CD4-positive, alpha-beta T cell treated with Interferon alpha-2 for 1 hour (primary cell): ENCODE measurements around the gene PPIF.

Experiments
- DNase-seq, 2 donors: peaks; one replicate each; pipeline ENCODE4 v3.0.0-alpha.2; 2020 to 2022

The PPIF gene

DNA sequence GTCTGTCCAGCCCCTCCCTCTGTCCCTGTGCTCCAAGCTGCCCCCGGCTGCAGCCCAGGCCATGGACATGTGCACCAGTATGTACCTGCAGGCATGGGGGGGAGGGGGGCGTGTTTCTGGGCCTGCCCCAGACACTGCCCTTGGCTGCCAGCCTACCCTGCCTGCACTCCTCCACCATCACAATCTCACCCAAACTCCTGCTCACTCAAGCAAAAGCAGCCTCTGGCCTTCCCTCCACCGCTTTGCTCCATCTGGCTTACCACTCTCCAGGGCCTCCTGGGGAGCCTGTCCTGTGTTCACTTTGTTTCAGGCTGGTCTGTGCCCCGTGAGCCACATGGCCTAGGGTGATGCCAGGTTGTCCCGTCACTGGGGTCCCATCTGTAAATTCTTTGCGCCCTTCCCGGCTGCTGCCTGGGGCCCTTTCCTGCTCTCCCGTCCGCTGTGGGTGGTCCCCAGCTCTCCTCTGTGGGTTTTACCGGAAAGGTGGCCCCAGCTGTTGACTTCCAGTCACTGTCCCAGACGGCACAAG lies 33.3 kb upstream of the PPIF start:
- no peak for DNase-seq

DNA sequence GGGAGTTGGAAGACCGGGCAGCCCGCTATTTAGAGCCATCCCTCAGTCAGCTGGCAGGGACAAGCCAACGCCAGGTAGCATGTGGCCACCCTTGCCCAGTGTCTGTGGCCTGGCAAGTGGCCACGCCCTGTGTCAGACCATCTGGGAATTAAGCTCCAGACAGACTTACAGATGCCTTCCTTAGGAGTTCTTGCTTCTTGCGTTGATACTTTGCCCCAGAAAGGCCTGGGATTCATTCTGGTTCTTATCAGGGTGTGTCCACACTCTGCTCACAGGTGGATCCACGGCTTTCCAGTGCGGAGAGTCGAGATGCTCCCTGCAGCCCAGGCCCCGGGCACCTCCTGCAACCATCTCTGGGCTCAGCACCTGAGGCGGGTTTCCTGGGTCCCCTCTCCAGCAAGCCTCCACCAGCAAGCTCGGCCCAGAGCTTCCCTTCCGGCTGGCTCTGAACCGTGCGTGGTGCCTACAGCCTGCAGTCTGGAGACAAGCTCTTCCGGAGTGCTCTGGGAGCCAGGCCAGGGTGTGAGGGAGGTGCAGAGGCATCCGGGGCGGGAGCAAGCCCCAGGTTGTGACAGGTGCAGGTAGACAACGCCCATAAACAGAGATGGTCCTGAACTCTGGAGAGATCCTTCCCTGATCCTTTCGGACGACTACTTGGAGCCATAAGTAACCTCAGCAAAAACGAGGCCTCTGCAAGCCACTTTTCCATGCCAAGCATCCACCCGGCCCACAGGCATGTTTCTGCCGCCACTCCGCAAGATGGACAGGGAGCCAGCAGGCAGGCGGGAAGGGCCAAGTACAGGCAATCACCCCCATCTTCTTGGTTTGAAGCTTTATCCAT lies 32.3 kb upstream of the PPIF start:
- no peak for DNase-seq

DNA sequence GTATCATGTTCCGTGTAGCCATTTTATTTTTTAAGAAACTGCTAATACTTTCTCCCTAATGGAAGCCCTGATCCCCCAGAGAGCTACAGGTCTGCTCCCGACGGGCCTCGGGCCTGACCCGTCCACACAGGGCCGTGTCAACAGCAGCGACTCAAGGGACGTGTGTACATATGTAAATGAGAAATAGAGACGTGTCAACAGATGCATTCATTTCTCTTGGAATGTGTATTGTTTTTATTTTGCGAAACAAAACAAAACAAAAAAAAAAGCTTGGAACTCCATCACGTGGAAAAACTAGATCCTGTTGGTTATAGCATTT lies 31.7 kb upstream of the PPIF start:
- DNase-seq: no peak

DNA sequence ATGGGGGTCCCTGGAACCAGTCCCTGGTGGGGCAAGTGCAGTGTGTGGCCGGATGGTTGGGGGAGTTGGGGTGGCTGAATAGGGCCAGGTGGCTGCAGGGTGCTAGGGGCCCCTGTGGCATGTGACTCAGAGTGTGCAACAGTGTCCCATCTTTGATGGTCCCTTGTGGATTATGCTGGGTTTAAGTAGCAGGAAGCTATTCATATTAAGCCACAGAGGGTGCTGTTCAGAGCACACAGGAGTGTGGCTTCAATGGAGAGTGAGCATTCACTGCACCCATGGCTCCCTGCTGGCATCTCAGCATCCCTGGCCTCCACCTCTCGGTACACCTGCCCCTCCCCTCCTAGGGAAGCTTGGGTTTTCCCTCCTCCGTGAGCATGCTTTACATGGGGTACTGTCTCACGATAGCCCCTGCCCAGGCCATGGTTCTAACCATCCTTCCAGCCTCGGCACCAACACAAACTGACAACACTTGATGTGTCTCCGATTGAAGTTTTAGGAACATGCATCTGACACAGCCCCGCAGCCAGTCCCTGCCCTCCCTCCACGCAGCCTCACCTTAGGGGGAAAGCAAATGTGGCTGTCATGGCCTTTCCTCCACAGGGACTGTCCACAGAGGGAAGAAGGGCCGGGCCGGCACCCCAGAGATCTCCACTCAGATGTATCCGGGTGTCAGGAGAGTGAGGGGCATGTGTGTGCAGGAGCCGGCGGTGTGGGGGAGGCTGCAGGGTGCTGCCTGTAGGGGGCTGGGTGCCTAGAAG lies 30.4 kb upstream of the PPIF start:
- DNase-seq: peak in 1 of 2 donors; percentile 20

DNA sequence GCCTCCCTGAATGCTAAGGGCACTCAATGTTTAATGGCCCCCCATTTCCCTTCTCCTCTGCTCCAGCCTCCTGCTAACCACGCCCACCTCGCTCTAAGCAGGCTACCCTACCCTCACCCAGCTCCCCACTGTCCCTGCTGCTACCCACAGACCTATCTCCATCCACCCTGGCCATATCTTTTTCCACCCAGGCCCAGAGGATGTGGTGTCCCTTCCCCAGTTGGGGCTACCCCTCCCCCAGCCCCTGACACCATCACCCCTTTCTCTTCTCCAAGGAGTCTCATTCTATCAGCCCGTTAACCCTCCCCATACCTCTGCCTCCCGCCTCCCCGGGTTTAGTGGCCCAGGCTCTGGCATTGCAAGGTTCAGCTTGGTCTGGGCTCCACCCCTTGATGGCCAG lies 28.9 kb upstream of the PPIF start:
- DNase-seq: no peak

DNA sequence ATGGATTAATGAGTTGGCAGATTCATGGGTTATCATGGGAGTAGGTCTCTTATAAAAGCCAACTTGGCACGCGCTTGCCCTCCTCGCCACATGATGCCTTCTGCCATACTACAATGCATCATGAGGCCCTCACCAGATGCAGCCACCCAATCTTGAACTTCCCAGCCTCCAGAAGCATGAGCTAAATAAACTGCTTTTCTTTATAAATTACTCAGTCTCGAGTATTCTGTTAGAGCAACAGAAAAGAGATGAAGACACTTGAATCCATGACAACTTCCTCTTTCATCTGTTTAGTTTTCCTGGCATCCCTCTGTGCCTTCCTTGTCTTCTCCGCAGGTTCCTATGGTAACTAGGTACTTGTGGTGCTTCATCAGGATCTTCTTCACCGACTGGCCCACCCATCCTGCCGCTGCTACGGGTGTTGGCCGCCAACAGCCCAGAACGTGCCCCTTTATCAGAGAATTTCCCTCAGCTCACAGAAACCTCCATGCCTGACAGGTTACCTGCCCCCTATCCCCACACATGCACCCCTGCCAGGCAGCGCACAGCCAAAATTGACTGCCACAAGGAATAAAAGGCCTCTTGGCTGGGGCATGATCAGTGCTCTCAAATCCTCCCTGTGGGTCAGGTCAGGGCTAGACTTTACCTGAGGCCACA lies 28.0 kb upstream of the PPIF start:
- no peak for DNase-seq

DNA sequence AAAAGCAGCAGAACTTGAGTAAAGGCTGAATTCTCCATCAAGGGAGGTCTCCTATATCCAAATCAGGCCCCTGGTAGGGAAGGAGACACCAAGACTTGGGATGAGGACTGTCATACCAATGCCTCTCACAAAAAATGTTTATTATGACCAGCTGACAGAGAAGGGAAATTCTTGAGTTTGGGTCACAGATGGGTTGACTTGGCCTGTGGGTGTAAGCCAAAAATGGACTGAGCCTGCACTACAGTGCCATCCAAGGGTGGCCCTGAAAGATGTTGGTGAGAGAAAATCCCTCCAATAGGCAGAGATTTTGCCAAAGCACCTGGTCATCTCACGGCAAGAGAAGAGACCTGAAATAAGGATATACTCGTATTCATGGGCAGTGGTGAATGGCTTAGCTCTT lies 27.0 kb upstream of the PPIF start:
- no peak for DNase-seq

DNA sequence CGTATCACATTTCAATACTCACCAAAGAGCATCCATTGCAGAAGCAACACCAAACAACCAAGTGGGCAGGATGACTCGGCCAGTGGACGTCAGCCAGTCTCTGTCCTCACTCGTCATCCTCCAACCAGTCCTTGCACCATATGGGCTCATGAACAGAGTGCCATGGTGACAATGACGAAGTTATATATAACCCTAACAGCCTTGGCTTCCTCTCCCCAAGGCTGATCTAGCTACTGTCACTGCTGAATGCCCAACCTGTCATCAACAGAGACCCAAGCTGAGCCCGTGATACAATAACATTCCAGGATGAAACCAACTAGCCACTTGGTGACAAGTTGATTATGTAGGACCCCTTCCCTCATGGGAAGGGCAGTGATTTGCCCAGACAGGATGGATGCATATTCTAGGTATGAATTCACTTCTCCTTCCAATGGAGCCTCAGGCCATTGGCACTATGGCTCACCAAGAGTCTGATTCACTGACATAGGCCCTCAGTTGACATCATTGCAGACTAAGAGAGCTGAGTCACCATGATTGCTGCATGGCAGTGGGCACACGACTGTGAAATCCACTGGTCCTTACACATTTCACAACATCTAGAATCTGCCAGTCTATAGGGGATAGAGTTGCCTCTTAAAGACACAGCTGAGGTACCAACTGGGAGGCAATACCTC lies 26.3 kb upstream of the PPIF start:
- DNase-seq: peak in 1 of 2 donors; percentile 67

DNA sequence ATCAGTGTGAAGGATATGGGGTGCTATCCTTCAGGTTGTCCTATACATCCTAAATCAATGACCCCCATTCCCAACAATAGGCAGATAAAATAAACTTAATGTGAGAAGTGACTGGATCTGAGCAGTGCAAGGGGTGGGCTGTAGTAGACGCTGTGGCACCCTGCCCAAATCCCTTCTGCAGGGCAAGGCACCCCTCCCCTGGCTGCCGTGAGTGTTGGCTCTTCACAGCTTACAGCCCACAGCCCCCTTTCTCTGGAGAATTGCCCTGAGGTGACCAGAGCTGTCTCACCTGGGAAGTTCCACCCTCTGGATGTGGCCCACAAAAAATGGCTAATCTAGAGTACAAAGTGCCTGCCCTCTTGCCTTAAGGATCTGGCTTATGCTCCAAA lies 25.8 kb upstream of the PPIF start:
- no peak for DNase-seq

DNA sequence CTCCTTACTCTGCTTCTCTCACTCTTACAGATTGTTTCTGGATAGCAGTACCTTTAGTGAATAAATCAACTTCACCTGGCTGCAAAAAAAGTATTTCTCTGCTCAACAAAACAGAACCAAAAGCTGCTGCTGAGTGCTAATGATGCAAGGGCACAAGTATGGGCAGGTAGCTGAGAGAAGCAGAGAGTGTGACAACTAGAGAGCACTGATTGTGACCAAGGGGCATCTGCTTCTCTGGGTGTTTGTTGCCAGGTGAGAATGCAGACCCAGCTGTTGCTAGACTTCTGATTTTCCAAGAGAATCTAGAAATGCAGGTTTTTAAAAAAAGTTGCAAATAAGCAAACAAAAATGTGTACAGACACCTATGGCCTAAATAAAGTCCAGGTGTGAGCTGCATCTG lies 25.3 kb upstream of the PPIF start:
- no peak for DNase-seq

DNA sequence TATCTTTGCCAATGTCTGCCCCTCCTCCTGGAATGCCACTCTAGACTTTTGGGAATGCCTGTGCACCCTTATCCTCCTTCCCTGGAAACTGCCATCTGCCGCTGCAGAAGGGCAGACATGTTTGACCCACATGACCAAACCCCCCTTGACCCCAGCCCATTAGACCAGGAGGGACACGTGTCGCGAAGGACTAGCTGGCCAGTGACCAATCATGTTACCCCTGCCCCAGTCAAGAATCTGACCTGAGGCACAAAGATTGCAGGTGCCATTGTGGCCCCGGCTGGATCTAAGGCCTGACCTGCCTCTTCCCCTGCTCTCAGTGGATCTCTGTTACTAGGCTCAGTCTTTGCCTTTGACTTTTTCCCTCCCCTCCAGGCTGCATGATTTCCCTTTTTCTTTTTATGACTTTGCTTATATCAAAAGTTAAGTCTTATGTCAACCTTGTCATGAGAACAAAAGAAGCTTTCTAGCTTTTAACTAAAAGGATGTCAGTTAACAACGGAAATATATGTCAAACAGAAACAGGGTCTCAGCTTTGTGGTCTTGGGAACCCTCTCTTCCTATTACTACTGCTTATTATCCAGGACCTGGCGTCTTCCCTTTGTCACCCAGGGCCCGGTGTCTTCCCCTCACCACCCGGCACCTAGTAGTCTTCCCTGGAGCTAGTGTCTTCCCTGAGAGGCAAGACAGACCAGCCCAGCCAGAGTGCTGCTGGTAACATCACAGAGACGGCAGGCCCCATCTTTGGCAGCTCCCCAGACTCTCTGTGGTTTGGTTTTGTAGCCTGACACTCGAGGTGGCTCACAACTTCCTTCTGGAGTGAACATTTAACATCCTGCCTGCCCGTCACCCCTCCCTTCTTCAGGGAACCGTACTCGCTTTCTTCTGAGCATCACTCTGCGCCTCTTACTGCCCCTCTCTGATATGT lies 24.4 kb upstream of the PPIF start:
- DNase-seq: peak; percentile 75 to 81

DNA sequence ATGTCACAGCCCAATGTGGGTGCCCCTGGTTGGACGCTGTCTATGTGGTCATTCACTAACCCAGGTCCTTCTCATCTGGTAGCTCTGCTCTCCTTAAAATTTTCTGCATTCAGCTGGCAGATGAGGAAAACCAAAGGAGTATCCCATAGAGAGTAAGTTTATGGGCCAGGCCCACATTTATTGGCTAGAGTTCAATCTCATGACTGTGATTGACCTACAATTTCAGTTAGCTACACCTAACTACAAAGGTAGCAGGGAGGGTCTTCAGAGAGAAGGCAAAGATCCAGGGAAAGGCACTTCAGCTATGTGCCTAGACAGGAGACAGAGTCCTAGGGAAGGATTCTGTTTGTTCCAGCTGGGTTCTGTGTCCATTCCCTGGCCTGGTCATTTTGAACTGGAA lies 23.7 kb upstream of the PPIF start:
- no peak for DNase-seq

DNA sequence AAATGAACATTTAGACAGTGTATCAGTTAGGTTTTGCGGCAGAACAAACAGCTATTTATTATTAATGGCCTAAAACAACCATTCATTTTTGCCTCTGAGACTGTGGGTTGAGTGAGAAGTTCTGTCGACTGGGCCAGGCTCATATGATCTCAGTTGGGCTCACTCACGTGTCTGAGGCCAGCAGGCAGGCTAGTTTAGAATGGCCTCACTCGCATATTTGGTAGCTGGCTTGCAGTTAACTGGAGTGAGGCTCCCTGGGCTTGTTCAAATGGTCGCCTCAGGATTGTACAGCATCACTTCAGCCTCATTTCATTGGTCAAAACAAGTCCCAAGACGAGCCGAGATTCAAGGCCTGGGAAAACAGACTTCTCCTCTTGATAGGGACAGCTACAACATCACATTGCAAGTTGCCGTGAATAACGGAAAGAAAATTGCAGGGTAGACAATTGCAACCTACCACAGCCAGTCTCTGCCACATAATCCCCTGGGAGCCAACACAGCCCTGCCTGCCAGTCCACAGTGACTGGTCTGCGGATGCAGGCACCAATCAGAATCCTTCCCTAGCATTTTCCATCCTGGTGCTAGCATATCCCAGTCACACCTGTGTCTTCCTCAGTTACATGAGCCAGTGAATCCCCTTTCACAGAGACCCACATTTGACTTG lies 23.1 kb upstream of the PPIF start:
- DNase-seq: no peak

DNA sequence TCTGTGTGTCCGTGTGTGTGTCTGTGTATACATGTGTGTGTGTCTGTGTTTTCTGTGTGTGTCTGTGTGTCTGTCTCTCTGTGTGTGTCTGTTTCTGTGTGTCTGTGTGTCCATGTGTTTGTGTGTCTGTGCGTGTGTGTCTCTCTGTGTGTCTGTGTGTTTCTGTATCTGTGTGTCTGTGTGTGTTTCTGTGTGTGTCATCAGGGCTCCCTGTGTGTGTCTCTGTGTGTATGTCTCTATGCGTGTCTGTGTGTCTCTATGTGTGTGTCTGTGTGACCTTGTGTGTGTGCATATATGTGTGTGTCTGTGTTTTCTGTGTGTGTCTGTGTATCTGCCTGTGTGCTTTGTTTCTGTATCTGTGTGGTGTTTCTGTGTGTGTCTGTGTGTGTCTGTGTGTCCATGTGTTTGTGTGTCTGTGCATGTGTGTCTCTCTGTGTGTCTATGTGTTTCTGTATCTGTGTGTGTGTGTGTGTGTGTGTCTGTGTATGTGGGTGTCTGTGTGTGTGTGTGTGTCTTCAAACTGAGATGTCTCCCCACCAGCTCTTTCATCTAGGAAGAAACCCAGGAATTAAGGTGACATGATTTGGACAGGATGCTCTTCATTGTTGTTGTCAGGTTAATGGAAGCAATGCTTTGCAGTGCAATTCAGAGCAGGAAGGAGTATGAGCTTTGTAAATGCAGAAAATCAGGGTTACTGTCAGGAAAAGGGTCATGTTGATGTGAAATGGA lies 20.7 kb upstream of the PPIF start:
- DNase-seq: no peak

DNA sequence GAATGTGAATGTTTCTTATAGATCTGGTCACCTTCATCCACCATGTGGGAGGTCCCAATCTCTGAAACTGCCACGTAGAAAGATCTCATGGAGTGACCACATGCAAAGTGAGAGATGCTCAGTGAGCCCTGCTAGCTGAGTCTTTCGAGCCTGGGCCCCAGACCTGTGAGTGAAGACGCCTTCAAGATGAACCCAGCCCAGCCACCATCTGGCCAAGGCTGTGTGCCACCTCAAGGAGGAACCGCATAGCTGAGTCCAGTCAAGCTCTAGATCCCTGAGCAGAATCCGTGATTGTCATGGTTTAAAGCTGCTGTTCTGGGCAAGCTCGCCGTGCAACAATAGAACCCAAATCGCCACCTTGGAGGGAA lies 20.2 kb upstream of the PPIF start:
- DNase-seq: no peak

DNA sequence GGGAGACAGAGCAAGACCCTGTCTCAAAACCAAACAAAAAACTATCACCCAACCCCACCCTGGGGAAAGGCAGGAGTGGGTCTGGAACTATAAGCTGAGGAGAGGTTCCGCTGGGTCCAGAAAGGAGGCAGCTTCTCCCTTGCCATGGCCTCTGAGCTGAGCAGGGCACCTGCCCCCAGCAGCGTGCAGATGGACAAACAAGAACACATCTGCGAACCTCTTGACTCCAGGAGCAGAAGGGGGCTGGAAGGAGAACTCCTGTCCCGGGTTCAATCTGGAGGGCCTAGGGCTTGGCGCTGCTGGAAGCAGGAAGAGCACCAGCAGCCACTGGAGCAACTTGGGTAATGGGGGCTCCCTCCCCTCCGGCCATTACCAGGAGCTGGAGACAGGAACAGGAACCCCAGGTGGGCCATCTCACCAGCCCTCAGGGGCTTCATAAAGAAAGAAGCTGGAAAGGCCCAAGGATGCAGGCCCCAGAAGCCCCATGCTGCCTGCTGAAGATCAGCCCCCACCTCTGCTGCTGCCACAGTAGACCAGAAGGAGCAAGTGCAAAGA lies 19.0 kb upstream of the PPIF start:
- no peak for DNase-seq

DNA sequence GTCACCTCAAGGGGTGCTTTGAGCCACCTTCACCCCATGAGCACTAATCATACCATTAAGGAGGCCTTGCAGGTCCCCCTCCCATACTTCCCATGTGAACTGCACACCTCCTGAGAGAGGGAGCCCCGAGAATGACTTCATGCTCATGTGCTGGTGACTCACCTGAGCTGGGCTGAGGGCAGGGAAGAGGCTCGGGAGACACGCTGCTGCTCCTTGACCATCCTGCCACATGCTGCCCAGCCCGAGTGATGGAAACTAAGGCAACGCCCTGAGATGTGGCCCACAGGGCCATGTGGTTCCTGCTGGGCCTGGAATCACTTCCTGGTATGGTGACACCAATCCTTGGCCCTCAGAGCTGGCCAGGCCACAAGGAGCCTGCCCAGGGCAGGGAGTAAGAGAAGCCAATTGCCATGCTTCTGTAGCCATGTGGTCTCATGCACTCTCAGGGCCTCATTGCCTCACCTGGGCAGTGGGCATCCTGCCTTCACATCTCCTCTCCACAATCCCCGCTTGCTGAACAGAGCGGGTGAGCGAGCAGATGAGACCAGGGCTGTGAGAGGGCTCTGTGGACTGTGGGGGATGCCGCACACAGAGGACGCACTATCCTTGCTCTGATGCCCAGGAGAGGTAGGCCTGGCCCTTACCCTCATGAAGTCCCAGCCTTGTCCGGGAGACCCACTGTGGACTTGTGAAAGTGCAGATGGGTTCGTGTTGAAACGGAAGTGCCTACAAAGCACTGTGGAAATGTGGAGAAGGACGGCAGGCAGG lies 18.3 kb upstream of the PPIF start:
- no peak for DNase-seq

DNA sequence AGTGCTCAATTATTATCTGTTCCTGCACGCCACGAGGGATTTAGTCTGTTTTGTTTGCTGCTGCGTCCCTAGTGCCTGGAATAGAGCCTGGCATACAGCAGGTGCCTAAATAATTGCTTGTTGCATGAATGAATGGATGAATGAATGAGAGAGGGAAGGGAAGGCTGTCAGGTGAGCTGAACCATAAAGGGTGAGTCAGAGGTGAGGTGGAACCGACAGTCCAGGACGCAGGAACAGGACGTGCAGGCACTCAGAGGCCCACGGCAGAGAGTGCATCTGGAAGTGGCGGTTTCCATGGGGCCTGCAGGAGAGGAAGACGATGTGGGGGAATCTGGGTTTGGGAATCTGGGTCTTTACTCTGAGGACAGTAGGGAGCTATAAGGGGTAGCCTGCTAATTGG lies 17.7 kb upstream of the PPIF start:
- DNase-seq: no peak

DNA sequence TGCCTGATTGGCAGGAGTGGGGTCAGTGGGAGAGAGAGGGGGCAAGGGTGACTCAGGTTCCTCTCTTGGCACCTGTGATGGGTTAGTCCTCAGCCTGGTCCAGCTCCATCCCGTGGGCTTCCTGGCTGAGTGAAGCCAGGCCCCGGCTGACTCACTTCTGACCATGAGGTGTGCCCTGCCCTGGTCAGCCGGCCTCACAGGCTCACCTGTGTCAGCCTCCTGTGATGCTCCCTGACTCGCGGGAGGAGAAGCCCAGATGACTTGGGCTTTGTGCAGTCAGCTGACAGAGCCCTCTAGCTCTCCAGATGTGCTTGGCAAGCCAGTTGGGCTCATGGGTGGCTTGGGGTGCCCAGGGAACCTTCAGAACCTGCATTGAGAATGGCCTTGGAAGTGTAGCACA lies 16.0 kb upstream of the PPIF start:
- DNase-seq: no peak

DNA sequence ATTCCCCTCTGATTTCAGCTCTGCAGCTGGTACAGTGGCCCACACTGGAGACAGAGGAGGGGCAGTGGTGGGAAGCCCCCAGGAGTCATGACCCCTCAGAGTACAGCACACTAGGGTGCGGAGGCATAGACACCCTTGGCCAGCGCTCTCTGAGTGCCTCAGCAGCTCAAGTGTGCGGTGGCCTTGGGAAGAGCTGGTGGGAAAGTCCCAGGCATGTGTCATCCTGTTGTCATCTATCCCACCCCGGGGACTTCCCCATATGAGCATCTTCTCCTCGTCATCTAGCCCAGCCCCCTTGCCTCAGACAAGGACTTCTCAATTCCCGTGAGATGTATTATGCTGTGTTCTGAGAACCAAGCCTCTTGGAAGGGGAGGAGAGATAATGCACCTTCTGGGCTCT lies 15.6 kb upstream of the PPIF start:
- DNase-seq: peak; percentile 82 to 87
